ENCODE results near the gene IFNLR1.

DNA sequence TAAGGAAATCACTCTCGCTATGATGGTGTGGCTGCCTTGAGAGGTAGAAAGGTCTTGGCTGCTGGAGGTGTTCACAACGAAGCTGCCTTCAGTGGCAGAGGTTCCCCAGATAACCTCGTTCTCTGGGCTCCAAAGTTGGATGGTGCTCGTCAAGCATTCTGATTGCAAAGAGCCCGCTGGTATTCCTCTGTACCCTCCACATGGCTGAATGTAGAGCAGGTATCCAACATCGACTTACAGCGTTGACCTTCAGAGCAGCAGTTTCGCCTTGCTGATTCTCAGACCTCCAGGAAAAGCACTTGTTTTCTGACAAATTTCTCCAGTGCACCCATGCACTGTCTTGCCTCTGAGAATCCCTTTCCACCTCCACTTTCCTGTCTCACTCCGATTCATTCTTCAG is 39.9 kb downstream of the IFNLR1 start:
- TF ChIP-seq, protein P1, sequence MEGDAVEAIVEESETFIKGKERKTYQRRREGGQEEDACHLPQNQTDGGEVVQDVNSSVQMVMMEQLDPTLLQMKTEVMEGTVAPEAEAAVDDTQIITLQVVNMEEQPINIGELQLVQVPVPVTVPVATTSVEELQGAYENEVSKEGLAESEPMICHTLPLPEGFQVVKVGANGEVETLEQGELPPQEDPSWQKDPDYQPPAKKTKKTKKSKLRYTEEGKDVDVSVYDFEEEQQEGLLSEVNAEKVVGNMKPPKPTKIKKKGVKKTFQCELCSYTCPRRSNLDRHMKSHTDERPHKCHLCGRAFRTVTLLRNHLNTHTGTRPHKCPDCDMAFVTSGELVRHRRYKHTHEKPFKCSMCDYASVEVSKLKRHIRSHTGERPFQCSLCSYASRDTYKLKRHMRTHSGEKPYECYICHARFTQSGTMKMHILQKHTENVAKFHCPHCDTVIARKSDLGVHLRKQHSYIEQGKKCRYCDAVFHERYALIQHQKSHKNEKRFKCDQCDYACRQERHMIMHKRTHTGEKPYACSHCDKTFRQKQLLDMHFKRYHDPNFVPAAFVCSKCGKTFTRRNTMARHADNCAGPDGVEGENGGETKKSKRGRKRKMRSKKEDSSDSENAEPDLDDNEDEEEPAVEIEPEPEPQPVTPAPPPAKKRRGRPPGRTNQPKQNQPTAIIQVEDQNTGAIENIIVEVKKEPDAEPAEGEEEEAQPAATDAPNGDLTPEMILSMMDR (conservative IDR thresholded peaks at IDR 0.05; ENCODE audit: low read length): no peak
- no peak for TF ChIP-seq EZH2phosphoT487 (IDR thresholded peaks at IDR 0.05; ENCODE audit: borderline replicate concordance, low read depth, low read length)

Data from OCI-LY7 (cell line).